GM23248 (cell line): ENCODE results near the gene PCDHGA8. TPM values are rescaled to one million over a fixed set of nuclear protein-coding genes. Genes with fewer than 3 reads are reported as not detected.
"Not testable (repeated sequence)": the region's sequence is repeated elsewhere in the genome, so short reads cannot be mapped to it uniquely, and the experiment has no call there.

Experiments used
- DNase-seq: peaks from one replicate; pipeline ENCODE4 v3.0.0-alpha.2; 2015
- H2AFZ ChIP-seq: fragments of 200-600 bp; sonication (generic); 2 replicates; pipeline ENCODE4 v1.6.1; 2016; ENCODE audit warnings: antibody characterized with exemption
- H3F3A ChIP-seq: fragments of 200-600 bp; sonication (generic); 2 replicates; pipeline ENCODE4 v1.6.1; 2016; ENCODE audit warnings: mild to moderate bottlenecking, antibody characterized with exemption, mixed run types; ENCODE audit not compliant: insufficient read depth
- H3K27ac ChIP-seq: fragments of 200-600 bp; sonication (generic); 2 replicates; pipeline ENCODE4 v1.5.1; 2016; ENCODE audit warnings: mild to moderate bottlenecking
- H3K27me3 ChIP-seq: fragments of 200-600 bp; sonication (generic); replicated peaks from 2 replicates; pipeline ENCODE4 v1.6.1; 2016; ENCODE audit warnings: mild to moderate bottlenecking; ENCODE audit not compliant: insufficient read depth
- H3K36me3 ChIP-seq: fragments of 200-600 bp; sonication (generic); 2 replicates; pipeline ENCODE4 v1.6.1; 2016; ENCODE audit warnings: low read depth, mild to moderate bottlenecking
- H3K4me1 ChIP-seq: fragments of 200-600 bp; sonication (generic); 2 replicates; pipeline ENCODE4 v1.6.1; 2016; ENCODE audit warnings: mild to moderate bottlenecking; ENCODE audit not compliant: insufficient read depth
- H3K4me2 ChIP-seq: fragments of 200-600 bp; sonication (generic); one replicate; pipeline ENCODE4 v1.6.1; 2016; ENCODE audit warnings: mild to moderate bottlenecking; ENCODE audit not compliant: unreplicated experiment
- H3K4me3 ChIP-seq: fragments of 200-600 bp; sonication (generic); 2 replicates; pipeline ENCODE4 v1.5.1; 2016; ENCODE audit warnings: mild to moderate bottlenecking
- H3K79me2 ChIP-seq: fragments of 200-600 bp; sonication (generic); 2 replicates; pipeline ENCODE4 v1.6.1; 2016; ENCODE audit warnings: mild to moderate bottlenecking; ENCODE audit not compliant: insufficient read depth
- H3K9ac ChIP-seq: fragments of 200-600 bp; sonication (generic); 2 replicates; pipeline ENCODE4 v1.6.1; 2016; ENCODE audit warnings: mild to moderate bottlenecking
- H3K9me2 ChIP-seq: fragments of 200-600 bp; sonication (generic); 2 replicates; pipeline ENCODE4 v1.6.1; 2016; ENCODE audit warnings: mixed run types, mild to moderate bottlenecking, moderate library complexity; ENCODE audit not compliant: insufficient read depth
- H3K9me3 ChIP-seq: fragments of 200-600 bp; sonication (generic); one replicate; pipeline ENCODE4 v1.6.1; 2017; ENCODE audit warnings: low read depth
- H4K20me1 ChIP-seq: fragments of 200-600 bp; sonication (generic); 2 replicates; pipeline ENCODE4 v1.6.0; 2016; ENCODE audit not compliant: insufficient read depth
- EZH2 ChIP-seq: fragments of 200-600 bp; sonication (generic); IDR thresholded peaks from 2 replicates; pipeline ENCODE4 v1.6.1; 2018; ENCODE audit warnings: antibody characterized with exemption, mild to moderate bottlenecking; ENCODE audit not compliant: insufficient read depth, poor library complexity, severe bottlenecking
- EZH2phosphoT487 ChIP-seq: fragments of 200-600 bp; sonication (generic); IDR thresholded peaks from 2 replicates; pipeline ENCODE4 v1.6.1; 2018; ENCODE audit warnings: antibody characterized with exemption, moderate library complexity, mild to moderate bottlenecking, low read depth; ENCODE audit not compliant: insufficient read depth
- WGBS, 2 experiments: methylation state at CpG; one replicate each; pipeline ENCODE4 v1.1.6; 2015 to 2017; ENCODE audit warnings: low lambda C conversion rate in 2 of 2, low coverage in 1 of 2; ENCODE audit errors: missing lambda C conversion rate in 2 of 2; 5-methylcytosine and 5-hydroxymethylcytosine counted together
- in situ Hi-C: fragments of 300-500 bp; cut with MboI; formaldehyde crosslinking; loops from 2 replicates; pipeline ENCODE4 v1.15.0; 2020
- polyA plus RNA-seq: library from polyadenylated mRNA; unstranded; fragments of >200 nt; fragmentation: Nextera tagmentation; extraction: Ambion mirVana; gene quantifications from 2 replicates; pipeline ENCODE4 v1.2.1, GENCODE V29; 2016
- total RNA-seq: library from RNA; depleted of rRNA; stranded (reverse); fragments of >200 nt; shearing (Covaris generic); gene quantifications from 2 replicates; pipeline ENCODE4 v1.2.3, GENCODE V29; 2014

The PCDHGA8 gene
- total and polyA plus RNA-seq, 2 experiments from 2014 or later: 0.69 to 0.86 TPM

DNA sequence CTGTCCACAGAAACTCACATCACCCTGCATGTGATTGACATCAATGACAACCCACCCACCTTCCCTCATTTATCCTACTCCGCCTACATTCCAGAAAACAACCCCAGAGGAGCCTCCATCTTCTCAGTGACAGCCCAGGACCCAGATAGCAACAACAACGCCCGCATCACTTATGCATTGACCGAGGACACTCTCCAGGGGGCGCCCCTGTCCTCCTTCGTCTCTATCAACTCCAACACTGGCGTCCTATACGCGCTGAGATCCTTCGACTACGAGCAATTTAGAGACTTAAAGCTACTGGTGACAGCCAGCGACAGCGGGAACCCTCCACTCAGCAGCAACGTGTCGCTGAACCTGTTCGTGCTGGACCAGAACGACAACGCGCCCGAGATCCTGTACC lies 47.1 kb upstream of the PCDHGA8 start:
- Histone ChIP-seq H3F3A (no peaks in the 10 kb centered on the region), H3K9ac (no peak overlapping the region), H3K36me3 (no peaks in the 10 kb centered on the region), H3K4me3 (no peak overlapping the region), H3K4me2 (no peak overlapping the region), H3K4me1 (no peaks in the 10 kb centered on the region), H3K27ac (no peak overlapping the region), H3K27me3 (no peaks in the 10 kb centered on the region), H2AFZ (no peak overlapping the region), H3K9me2 (no peaks in the 10 kb centered on the region), H3K79me2 (no peaks in the 10 kb centered on the region), H4K20me1 (no peaks in the 10 kb centered on the region), H3K9me3 (no peaks in the 10 kb centered on the region)
- WGBS, 2 experiments: 30 to 34% methylated on average over 20 of the region's 20 CpGs
- in situ Hi-C loops: no loop called here
- TF ChIP-seq EZH2 (no peak), EZH2phosphoT487 (no peak)
- DNase-seq: no peak

DNA sequence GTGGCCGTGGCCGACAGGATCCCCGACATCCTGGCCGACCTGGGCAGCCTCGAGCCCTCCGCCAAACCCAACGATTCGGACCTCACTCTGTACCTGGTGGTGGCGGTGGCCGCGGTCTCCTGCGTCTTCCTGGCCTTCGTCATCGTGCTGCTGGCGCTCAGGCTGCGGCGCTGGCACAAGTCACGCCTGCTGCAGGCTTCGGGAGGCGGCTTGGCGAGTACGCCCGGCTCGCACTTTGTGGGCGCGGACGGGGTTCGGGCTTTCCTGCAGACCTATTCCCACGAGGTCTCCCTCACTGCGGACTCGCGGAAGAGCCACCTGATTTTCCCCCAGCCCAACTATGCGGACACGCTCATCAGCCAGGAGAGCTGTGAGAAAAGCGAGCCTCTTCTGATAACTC lies 46.4 kb upstream of the PCDHGA8 start:
- H3K79me2 ChIP-seq, H3K9ac ChIP-seq, H3K36me3 ChIP-seq, in situ Hi-C loops, H3K9me2 ChIP-seq, H3K4me3 ChIP-seq, H4K20me1 ChIP-seq, H3F3A ChIP-seq, H3K9me3 ChIP-seq, H2AFZ ChIP-seq, H3K4me1 ChIP-seq, H3K27ac ChIP-seq, H3K27me3 ChIP-seq, H3K4me2 ChIP-seq, DNase-seq: not testable (repeated sequence)
- WGBS, 2 experiments: 49% methylated on average over 24 to 25 of the region's 35 CpGs

DNA sequence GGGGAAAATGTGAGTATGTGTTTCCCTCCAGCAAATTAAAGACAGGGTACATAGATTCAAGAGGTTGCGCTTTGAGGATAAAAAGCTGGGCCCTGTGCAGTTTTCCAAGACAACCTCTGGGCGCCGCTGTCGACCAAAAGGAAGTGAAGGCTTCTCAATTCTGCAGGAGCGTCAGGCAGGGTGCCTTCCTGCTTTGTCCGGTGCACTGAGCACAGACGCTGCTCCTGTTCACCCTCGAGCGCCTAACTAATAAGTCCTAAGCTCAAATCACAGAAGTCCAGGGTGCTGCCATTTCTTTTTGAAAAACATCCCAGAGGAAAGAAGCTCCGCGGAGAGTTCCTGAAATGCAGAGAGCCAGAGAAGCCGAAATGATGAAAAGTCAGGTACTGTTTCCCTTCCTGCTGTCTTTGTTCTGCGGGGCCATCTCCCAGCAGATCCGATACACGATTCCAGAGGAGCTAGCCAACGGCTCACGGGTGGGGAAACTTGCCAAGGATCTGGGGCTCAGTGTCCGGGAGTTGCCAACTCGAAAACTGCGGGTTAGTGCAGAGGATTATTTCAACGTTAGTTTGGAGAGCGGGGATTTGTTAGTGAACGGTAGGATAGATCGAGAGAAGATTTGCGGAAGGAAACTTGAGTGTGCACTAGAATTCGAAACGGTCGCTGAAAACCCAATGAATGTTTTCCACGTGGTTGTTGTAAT lies 42.4 kb upstream of the PCDHGA8 start, which contains the start of gene PCDHGB1:
Gene PCDHGB1, plus strand, starts transcription at position 183 of the 703 bp plus-strand sequence. Its CDS starts 162 bp downstream, at position 345.
- Histone ChIP-seq H3K36me3 (no peaks in the 10 kb centered on the region), H3K9me2 (no peaks in the 10 kb centered on the region), H2AFZ (peak within 1 kb of the TSS; percentile 37; the same call in 1 of the 2 replicates), H3K27ac (no peak within 1 kb of the TSS), H3K4me1 (no peaks in the 10 kb centered on the region), H3K9me3 (no peaks in the 10 kb centered on the region), H3K79me2 (no peaks in the 10 kb centered on the region), H3F3A (no peaks in the 10 kb centered on the region), H3K4me3 (peak within 1 kb of the TSS; percentile 41), H3K4me2 (no peak within 1 kb of the TSS), H3K9ac (no peak within 1 kb of the TSS), H4K20me1 (no peaks in the 10 kb centered on the region), H3K27me3 (no peaks in the 10 kb centered on the region)
- no peak for TF ChIP-seq EZH2
- no peak for TF ChIP-seq EZH2phosphoT487
- WGBS, 2 experiments: 31 to 38% methylated on average over 29 of the region's 29 CpGs
- peak; percentile 62 for DNase-seq
- in situ Hi-C loops: no loop called here

DNA sequence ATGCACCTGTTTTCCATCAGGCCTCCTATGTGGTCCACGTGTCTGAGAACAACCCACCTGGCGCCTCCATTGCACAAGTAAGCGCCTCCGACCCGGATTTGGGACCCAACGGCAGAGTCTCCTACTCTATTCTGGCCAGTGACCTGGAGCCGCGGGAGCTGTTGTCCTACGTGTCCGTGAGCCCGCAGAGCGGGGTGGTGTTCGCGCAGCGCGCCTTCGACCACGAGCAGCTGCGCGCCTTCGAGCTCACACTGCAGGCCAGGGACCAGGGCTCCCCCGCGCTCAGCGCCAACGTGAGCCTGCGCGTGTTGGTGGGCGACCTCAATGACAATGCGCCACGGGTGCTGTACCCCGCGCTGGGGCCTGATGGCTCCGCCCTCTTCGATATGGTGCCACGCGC lies 40.8 kb upstream of the PCDHGA8 start:
- no peaks in the 10 kb centered on the region for H3K4me1 ChIP-seq
- no peak overlapping the region for H3K4me3 ChIP-seq
- DNase-seq: no peak
- no peaks in the 10 kb centered on the region for H3F3A ChIP-seq
- H3K9me3 ChIP-seq: no peaks in the 10 kb centered on the region
- H3K9ac ChIP-seq: no peak overlapping the region
- 39 to 49% methylated on average over 16 to 33 of the region's 36 CpGs for WGBS, 2 experiments
- TF ChIP-seq EZH2phosphoT487: no peak
- TF ChIP-seq EZH2: no peak
- no peaks in the 10 kb centered on the region for H3K36me3 ChIP-seq
- H3K27ac ChIP-seq: no peak overlapping the region
- no peaks in the 10 kb centered on the region for H3K27me3 ChIP-seq
- in situ Hi-C loops: no loop called here
- H3K4me2 ChIP-seq: no peak overlapping the region
- no peaks in the 10 kb centered on the region for H3K79me2 ChIP-seq
- no peaks in the 10 kb centered on the region for H4K20me1 ChIP-seq
- H3K9me2 ChIP-seq: no peaks in the 10 kb centered on the region
- H2AFZ ChIP-seq: no peak overlapping the region
